SW 1271 (cell line): ENCODE data around the gene COL7A1.
"Not testable (repeated sequence)": the region's sequence is repeated elsewhere in the genome, so short reads cannot be mapped to it uniquely, and the experiment has no call there.

ENCODE experiments used
- DNase-seq, 2 experiments: peaks; one replicate each; lab custom pipeline; 2025; lab: John Stamatoyannopoulos, UW

The COL7A1 gene

DNA sequence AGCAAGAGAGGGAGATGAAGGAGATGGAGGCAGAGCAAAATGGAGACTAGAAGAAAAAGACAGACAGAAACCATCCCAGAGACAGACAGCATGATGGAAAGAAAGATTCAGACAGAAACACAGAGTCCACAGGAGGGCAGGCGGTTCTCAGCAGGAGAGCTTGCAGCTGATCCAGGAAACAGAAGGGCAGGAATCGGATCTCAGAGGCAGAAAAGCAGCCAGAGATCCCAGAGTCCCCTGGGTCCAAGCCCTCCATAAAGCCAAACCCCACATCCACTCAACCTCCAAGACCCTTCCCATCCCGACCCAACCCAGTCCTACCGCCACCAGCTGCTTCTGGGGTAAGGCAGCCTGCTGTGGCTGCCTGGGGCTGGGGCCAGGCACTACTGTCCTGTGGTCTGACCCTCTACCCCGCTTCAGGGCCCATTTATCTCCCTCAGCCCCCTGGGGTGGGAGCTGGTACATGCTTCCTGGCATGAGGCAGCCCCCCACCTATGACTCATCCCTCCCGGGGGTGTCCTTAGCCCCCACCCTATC lies 31.7 kb downstream of the COL7A1 start, which contains the start of gene UCN2:
Gene UCN2 (minus strand): TSS at position 400 of the 537 bp plus-strand sequence. CDS start 657 bp downstream, outside the sequence.
- no peak for DNase-seq

DNA sequence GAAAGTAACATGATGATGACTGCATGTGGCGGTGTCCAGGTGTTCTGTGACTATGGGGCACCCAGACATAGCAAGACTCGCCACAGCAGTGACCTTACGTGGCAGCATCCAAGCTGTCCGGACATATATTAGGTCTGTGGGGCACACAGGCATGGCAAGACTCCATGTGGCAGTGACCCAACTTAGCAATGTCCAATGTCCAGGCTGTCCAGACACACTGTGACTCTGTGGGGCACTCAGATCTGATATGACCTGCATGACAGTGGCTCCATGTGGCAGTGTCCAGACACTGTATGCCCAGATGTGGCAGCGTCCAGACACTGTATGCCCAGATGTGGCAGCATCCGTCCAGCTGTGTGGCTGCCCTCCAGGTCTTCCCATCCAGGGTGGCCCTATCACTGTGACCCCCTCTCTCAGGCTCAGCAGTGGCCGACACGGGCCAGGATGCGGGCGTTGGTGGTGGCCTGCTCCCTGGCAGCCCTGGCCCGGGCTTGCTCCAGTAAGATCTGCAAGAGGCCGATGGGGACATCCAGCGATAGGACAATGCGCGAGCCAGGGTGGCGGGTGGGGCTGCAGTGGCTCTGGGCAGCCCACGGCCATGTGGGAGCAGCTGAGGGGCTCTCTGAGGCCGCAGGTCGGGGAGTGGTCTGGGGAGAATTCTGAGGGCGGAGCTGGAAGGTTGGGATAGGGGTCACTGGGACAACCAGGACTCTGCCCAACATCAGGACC lies 32.6 kb downstream of the COL7A1 start:
- DNase-seq, result no peak

DNA sequence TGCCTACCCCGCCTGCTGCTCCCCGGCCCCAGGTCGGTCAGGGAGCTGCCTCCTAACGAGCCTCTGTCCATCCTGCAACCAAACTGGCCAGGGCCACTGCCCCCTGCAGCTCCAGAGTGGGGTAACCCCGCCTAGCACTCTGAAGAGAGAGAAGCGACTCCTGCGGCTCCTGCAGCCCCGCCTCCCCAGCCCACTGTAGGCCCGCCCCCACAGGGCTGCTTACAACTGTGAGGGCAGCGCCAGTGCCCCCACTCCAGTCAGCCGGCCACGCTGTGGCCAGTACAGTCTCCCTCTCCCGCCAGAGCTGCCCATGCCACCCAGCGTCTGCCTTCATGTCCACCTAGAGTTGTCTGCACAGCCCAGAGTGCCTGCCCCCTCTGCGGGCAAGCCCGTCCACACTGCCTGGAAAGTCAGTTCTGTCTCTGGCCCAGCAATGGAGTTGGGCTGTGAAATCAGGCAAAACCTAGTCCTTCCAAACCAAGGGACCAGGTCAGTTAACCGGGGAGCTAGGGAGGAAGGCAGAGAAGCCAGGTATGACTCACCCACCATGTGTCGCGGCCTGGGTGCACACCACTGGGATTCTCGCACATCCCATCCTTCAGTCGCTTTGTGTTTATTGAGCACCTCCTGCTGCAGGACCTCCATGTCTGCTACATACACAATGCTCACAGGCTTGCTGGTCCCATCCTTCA lies 33.9 kb downstream of the COL7A1 start:
- no peak for DNase-seq

DNA sequence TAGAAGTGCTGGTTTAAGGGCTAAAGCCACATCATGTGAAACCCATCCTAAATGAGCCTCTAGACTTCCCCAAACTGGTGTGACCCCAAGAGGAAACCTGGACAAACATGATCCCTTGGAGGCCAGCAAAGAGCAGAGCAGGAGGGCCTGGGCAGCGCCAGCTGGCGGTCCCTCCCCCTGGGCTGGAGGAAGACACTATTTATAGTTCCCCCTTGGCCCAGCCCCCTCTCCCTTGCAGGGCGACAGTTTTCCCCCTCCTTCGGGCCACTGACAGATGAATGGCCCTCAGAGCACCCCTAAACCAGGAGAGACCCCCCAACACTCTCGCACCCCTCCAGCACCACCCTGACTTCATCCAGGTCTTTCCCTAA lies 34.5 kb downstream of the COL7A1 start:
- DNase-seq, result no peak

DNA sequence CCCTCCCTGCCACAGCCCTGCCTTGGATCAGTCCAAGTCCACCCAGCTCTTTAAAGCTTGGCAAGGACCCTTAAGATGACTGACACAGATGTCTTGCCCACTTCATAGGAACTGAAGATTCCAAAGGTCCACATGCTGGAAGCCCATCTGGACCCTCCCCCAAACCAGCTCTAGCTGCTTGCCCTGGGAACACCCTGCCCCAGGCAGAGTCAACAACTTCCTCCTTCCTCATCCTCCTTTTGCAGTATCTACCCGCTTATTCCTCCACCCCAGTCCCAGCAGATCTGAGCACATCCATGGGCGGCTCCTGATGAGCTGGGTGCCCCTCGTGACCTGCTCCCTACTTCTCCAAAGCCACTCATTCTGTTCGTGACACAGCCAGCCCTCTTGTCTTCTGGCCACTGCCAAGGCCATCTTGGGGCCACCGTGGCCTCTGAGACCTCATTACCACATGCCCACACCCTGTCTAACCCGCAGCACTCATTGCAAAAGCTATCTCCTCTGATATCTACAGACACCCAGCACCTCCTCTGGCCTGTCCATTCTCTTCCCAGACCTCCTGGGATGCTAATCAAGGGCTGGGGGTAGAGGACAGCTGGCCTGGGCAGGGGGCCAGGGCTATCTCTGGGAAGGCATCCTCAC lies 36.5 kb downstream of the COL7A1 start:
- DNase-seq, result no peak

DNA sequence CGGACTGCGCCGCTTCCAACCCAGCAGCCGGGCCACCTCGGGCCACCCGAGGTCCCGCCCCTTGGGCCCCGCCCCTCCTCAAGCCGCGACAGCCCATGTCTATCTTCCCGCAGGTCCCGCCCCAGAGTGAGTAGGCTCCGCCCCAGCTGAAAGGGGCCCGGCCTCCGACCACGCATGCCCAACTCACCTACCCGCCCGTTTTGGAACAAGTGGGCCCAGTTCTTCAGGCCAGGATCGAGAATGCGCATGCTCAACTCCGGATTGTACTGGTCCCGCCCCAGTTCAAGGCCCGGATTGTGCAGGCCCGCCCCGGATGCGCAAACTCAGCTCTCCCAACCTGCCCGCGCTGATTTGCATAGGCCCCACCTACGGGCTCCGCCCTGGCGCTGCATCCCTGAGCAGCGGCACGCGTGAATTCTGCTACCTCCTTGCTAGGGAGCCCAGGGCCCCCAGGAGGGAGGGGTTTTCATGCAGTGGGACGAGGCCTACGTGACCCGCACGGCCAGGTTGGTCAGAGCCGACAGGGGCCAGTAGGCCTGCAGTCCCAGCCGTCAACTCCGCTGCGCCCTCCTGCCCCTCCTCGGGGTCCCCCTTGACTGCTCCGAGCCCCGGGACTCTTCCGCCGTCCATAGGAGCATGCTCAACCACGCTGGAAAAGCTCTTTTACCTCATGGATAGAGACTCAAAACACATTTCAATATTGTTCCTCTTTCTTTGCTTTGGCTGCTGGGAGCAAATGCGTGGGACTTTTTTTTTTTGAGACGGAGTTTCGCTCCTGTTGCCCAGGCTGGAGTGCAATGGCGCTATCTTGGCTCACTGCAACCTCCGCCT lies 38.1 kb downstream of the COL7A1 start, which contains the start of gene PFKFB4:
Gene PFKFB4 (minus strand): TSS at position 8 of the 831 bp plus-strand sequence. CDS start 26 bp downstream, outside the sequence.
- peak; percentile 81 to 95 for DNase-seq

DNA sequence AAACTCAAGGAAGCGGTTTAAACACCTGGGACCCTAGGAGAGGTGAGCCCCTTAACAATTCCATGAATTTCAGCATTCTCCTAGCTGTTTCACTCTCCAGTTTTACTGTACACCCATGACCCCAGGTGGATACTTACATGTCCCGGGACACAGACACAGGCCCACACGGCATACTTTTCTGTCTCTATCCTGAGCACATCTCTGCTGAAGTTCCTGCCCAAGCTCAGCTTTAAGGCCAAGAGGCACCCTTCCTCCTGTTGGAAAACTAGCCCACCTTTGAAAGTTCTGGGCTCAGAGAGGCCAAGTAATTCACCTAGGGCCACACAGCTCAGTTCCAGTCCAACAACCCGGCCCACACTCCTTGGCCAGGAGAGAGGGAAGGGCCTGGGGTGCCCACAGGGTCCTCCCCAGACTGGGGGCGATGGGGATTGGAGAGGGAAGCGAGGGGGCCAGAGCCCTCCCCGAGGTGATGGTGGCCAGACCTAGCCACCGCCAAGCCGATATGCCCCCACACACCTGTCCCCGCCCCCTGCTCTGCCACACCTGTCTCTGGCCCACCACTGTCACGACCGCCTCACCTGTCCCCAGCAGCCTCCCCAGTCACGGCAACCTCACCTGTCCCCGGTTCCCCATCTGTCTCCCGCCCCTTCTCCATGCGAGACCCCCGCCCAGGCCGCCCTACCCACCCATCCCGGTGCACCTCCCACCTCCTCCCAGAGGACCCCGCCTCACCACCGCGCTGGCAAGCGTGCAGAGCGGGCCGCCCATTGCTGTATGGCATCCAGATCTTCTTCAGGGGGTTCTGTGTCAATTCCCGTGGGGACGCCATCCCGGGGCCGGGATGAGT lies 39.0 kb downstream of the COL7A1 start:
- DNase-seq, result no peak

DNA sequence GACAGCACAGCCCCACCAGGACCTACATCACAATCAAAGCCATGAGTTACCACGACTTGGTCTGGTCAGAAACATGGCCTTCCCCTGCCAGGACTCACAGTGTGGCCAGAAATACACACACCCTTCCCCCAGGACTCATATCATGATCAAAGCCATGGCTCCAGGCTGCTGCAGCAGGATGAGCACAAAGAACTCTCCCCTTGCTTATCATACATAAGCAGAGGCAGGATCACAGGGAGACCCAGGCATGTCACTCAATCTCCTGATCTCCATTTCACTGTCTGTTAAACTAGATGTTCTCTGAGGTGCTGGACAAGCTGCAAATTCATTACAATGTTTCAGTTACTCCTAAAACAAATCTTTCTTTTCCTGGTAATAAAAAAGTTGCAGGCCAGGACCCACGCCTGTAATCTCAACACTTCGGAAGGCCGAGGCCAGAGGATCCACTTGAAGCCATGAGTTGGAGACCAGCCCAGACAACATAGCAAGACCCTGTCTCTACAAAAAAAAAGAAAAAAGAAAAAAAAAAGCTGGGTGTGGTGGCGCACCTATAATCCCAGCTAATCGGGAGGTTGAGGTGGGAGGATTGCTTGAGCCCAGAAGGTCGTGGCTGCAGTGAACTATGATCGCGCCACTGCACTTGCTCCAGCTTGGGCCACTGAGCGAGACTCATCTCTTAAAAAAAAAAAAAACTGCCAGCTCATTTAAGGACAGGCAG lies 39.7 kb downstream of the COL7A1 start:
- DNase-seq, result no peak

DNA sequence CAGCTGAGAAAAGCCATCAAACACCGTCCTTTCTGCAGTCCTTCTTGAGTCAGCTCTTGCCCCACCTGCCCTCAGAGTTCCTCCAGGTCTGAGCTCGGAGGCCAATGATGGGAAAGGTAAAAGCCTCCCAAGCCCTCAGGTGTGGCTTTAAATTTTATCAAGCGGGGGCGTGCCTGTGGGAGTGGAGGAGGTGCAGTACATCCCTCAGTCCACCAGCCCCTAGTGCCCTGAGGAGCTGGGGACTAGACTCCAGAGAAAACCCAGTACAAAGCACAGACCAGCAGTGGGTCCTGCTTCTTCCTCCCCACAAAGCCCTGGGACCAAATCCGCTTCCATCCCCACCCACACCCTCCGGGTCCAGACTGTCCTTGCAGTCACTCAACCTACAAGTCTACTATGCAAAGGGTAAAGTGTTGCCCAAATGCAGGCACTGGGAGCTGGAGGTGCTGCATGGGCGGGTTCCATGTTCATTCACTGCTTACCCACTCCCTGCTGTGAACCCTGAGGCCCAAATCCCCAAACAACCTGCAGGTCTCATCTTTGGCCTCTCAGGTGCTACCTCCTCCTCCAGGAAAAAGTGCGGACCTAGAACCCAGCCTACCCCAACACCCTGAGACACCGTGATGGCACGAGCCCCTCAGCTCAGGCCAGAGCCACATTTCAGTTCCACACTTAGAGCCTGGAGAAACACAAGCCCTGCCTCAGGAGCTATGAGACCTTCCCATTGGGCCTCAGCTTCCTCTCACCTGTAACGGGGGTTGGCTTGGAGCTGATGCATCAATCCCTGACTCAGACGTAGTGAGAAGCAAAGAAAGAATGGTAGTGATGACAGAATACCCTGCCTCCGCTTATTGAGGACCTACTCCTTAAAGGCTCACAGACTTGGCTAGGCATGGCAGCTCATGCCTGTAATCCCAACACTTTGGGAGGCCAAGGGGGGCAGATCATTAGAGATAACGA lies 41.0 kb downstream of the COL7A1 start:
- DNase-seq, result no peak

DNA sequence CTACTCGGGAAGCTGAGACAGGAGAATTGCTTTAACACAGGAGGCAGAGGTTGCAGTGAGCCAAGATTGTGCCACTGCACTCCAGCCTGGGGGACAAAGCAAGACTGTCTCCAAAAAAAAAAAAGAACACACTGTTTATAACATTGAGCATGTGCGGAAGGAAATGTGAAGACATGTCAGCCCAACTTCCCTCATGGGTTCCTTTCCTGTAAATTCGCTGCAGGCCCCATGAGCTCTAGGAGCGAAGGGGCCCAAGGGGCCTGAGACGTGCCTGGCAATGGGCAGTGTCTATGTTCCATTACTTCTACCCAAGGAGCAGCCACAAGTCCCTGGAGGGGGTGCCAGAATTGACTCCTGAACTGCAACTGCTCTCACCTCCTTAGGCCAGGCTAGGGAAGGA lies 41.8 kb downstream of the COL7A1 start:
- DNase-seq, result no peak

DNA sequence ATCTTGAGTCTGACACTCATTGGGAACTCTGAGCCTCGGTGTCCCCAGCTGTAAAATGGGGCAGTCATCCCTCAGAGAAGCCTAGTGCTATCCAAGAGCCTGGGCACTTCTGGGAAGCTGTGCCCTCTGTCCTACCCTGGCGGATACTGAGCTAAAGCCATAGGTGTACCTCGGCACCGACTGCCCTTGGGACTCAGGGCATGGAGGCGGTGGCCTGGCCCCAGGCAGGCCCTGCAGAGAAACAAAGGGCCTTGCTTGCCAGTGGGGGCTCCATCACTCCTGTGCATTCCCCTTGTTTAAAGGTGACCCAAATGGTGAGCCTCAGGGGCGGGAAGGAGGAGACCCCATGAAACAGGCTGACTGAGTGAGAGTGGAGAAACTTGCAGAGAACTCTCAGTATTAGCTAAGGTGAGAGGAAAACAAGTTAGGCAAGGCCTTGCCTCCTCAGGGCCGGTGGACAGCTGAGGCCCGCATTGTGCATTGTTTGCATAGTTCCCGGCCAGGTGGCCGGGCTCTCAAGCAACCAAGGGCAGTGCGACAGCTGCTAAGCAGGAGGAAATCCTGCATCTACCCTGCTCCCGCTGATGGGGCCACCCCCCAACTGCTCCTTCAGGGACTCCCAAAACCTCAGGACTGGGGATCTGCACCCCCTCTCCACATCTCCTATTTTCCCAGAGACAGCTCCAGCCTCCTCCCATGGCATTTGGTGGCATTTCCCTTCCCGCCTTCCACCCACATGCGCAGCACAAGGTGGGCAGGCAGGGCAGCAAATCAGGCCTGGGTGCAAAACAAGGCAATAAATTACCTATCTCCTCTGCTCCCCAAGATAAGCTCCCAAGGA lies 42.8 kb downstream of the COL7A1 start:
- no peak for DNase-seq

DNA sequence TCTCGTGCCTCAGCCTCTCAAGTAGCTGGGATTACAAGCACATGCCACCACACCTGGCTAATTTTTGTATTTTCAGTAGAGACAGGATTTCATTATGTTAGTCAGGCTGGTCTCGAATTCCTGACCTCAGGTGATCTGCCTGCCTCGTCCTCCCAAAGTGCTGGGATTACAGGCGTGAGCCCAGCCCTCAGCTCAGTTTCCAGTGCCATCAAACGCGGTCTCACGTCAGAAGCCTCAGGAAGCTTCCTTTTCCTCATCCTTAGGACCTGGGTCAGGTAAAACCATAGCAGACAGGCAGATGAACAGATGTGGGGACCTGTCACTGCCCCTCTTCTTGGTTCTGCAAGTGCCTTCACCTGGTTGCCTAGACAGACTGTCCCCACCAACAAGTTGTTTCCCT lies 43.5 kb downstream of the COL7A1 start:
- DNase-seq, result not testable (repeated sequence)

DNA sequence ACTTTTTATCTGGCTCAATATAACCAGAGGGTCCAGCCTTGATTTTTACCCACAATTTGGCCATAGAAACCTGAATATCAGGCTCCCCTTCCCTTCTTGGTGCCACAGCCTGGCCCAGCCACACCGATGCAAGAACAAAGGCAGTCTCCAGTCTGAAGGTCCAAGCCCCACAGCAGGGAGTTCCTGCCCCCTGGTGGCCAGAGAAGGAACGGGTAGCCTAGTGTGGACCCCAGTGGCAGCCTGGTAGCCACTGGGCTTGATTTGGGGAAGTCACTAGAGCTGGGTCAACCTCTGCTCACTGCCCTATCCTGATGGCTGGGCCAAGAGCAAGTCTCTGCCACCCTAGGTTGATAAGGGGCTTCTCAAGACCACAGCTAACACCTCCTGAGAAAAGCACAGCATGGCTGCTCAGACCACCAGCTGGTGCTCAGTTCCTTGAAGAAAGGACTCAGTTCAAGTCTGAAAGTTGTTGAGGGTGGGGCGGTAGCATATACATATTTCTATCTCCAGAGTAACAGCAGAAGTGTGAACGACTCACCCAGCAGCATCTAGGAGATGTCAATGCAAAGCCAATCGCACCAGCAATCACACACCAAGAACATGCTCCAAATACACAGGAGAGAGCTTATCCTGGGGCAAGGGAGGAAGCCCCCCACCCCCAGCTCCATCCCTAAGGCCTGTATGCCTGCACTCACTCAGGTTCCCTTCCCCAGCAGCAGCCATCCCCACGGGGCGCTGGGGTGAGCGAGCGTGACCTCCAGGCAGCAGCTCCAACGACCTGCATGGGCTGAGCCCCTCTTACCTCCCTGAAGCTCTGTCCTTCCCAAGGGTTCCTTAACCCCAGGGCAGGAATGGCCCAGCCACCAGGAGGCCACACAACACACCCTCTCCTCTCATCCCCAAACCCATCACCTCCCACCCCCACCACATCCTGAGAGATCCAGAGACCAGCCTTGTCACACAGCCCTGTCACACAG lies 46.1 kb downstream of the COL7A1 start:
- peak in 1 of 2 experiments; percentile 51 for DNase-seq

DNA sequence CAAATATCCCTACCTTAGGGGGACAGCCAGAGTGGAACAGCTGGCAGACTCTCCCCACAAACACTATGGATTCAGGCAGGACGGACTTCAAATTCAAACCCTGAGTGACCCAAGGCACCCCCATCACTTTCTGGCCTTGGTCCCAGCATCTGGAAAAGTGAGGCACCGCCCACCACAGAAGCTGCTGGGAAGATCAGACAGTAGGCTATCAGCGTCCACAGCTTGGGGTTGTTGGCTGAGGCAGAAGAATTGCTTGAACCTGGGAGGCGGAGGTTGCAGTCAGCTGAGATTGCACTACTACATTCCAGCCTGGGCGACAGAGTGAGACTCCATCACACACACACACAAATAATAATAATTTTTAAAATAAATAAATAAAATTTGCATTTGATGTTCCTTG lies 47.0 kb downstream of the COL7A1 start:
- DNase-seq, result no peak

DNA sequence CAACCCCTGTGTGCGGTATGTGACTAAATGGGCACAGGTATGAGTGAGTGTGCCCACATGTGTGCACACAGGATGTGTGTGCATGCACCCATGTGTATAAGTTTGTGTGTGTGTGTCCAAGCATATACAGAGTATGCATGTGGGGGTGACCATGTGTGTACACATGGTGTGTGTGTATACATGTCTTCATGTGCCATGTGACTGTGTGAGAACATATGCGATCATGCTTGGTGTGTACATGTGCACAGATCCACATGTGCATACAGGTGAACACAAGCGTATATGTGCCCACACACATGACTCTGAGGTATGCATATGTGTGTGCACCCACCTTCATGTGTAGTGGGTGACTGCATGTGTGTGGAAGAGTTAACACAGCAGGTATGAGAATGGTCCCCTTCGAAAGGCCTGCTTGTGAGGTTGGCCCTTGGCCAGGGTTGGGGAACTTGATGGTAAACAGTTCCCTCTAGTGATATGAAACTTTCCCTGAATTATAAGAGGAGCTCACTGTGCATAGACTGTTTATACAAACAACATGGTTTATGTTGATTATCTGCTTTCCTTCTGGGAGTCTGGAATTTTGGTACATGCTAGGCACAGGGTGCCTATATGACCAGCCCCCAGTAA lies 48.8 kb downstream of the COL7A1 start:
- DNase-seq, result no peak

DNA sequence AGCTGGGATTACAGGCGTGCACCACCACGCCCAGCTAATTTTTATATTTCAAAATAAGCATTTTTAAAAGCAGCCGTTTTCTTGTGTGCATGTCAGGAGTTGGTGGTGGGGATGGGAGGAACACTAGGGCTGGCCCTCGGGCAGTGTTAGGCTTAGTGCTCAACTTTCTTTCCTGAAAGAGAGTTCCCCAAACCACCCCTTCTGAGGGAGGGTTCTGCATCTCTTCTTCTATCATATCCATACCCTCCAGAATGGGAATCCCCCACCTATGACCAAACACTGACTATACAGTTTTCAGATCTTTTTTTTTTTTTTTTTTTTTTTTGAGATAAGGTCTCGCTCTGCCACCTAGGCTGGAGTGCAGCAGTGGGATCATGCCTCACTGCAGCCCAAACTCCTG lies 51.0 kb downstream of the COL7A1 start:
- no peak for DNase-seq
